HEK293 (cell line): ENCODE data around the gene KRT4.

Experiments
- CTCF ChIP-seq: fragments of 450-650 bp; formaldehyde crosslinking; IDR thresholded peaks from 2 replicates; pipeline ENCODE4 v1.5.1; 2016; ENCODE audit warnings: missing biosample characterization, missing genetic modification characterization
- HOXA7 ChIP-seq: sonication (generic); formaldehyde crosslinking; IDR thresholded peaks from 2 replicates; pipeline ENCODE4 v1.8.1; 2022; ENCODE audit warnings: missing genetic modification reagents, borderline replicate concordance
- PATZ1 ChIP-seq: fragments of 450-650 bp; formaldehyde crosslinking; IDR thresholded peaks from 2 replicates; pipeline ENCODE4 v1.5.1; 2016; ENCODE audit warnings: missing biosample characterization, missing genetic modification characterization
- REST ChIP-seq: fragments of 450-650 bp; formaldehyde crosslinking; IDR thresholded peaks from 2 replicates; pipeline ENCODE4 v1.5.1; 2016; ENCODE audit warnings: missing biosample characterization, missing genetic modification characterization
- ZBTB44 ChIP-seq: fragments of 450-650 bp; IDR thresholded peaks from 2 replicates; pipeline ENCODE4 v1.5.1; 2018; ENCODE audit warnings: missing biosample characterization, mild to moderate bottlenecking, missing genetic modification characterization
- ZNF140 ChIP-seq: fragments of 450-650 bp; formaldehyde crosslinking; IDR thresholded peaks from 2 replicates; pipeline ENCODE4 v1.5.1; 2016; ENCODE audit warnings: missing biosample characterization, missing genetic modification characterization
- ZNF146 ChIP-seq: fragments of 450-650 bp; formaldehyde crosslinking; IDR thresholded peaks from 2 replicates; pipeline ENCODE4 v1.5.1; 2016; ENCODE audit warnings: missing biosample characterization, missing genetic modification characterization

- TF ChIP-seq HOXA7, result no peak
- TF ChIP-seq REST (tag by site-specific recombination), result no peak
- no peak for TF ChIP-seq ZBTB44
- TF ChIP-seq ZNF146 (tag by site-specific recombination), result no peak
- no peak for TF ChIP-seq CTCF
- no peak for TF ChIP-seq ZNF140 (tag by site-specific recombination)
- TF ChIP-seq PATZ1 (tag by site-specific recombination), result no peak
Measured at GRCh38 chr12:52796839-52797528, 16.9 kb downstream of the KRT4 start.
